COLO829 (cell line): ENCODE data around the gene NFE2L1.

ENCODE experiments used
- DNase-seq: peaks from one replicate; pipeline ENCODE4 v3.0.0; 2012; ENCODE audit warnings: low spot score

NFE2L1 gene

DNA sequence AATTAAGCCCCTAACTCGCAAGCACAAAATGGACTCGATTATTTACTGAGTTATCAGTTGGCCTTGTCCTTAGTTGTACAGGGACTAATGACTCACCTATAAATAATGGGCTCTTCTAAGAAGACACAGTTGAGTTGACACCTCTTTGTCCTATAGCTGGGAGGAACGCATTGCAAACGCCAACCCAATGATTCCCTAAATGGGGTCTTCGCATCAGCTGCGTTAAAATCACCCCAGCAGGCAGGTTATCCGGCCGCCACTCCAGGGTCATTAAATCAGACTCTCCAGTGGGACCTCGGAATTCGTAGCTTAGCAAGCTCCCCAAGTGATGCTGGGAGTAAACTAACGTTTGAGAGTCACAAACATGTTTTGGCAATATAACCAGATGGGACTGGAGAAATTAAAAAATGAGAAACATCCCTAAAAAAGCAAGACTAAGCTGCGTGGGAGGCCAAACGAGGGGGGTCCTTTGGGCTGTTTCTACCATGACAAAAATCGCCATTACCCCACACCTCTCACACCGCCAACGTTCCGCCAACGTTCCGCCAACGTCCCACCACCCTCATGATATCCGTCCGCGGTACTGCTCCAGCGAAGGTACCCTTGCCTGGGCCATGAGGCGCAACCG lies 932 bp upstream of the NFE2L1 start:
- no peak for DNase-seq

DNA sequence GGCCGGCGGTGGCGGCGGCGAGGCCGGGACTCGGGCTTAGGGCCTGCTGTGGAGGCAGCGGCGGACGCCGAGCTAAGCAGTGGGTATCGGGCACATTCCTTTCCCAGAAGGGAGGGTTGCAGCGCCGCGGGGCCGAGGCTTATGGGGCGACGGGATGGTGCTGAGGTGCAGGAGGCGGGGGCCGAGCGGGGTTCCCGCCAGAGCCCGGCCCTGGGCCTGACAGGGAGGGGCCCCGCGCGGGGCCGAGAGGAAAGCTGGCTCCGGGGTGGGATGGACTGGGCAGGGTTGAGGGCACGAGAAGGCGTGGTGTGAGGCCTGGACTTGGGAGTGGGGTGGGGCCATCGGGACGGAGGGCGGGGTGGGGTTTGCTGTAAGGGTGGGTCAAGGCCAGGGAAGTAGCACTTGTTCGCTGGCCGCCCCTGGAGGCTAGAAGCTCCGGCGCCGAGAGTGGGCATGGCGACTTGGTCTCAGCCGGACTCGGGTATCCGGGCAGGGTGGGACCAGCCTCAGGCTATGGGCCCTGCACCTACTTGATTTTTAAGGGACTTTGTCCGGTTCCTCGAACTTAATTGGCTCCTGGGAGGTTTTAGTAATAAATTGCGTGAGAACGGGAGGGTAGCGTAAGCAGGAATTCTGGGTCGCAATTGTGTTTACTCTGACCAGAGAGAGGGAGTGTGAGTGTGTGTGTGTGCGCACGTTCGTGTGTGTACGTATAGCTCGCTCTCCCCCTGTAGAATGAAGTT lies 396 bp downstream of the NFE2L1 start:
- peak; percentile 75 for DNase-seq

DNA sequence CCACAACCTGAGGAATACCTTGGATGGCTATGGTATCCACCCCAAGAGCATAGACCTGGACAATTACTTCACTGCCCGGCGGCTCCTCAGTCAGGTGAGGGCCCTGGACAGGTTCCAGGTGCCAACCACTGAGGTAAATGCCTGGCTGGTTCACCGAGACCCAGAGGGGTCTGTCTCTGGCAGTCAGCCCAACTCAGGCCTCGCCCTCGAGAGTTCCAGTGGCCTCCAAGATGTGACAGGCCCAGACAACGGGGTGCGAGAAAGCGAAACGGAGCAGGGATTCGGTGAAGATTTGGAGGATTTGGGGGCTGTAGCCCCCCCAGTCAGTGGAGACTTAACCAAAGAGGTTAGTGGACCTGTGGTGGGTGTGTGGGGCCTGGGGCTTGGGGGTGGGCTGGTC lies 3.1 kb downstream of the NFE2L1 start:
- DNase-seq, result no peak

DNA sequence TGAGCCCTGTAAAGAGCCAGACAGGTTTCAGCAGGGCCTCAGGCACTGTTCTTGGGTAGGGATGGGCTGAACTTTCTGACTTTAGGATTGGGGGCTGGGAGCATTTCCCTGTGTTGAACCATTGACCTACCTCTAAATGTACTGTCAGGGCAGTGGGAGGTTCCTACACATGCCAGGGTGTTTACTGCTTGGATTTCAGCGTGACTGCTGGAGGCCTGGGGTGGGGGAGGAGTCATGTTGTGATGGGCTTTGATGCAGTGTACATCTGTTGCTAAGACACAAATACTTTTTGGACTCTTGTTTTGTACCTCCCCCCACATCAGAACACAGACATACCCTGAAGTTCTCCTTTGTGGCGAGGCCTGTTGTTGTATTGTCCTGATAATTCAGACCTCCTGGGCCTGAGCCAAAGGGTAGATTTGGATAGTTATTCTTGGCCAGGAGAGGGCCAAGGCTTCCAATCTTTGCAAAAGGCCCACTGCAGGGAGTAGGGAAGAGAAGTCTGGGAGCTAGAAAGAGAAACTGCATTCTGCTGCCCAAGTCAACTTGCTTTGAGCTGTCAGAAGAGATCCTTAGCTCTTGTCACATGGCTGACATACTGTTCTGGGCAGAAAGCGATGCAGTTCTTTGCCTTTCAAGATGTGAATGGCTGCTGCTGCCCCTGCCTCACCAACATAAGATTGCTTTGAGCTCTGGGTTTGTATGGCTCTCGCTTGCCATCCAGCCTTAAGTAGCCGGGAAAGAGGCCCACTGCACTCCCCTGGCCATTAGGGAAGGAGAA lies 3.7 kb downstream of the NFE2L1 start:
- DNase-seq, result no peak

DNA sequence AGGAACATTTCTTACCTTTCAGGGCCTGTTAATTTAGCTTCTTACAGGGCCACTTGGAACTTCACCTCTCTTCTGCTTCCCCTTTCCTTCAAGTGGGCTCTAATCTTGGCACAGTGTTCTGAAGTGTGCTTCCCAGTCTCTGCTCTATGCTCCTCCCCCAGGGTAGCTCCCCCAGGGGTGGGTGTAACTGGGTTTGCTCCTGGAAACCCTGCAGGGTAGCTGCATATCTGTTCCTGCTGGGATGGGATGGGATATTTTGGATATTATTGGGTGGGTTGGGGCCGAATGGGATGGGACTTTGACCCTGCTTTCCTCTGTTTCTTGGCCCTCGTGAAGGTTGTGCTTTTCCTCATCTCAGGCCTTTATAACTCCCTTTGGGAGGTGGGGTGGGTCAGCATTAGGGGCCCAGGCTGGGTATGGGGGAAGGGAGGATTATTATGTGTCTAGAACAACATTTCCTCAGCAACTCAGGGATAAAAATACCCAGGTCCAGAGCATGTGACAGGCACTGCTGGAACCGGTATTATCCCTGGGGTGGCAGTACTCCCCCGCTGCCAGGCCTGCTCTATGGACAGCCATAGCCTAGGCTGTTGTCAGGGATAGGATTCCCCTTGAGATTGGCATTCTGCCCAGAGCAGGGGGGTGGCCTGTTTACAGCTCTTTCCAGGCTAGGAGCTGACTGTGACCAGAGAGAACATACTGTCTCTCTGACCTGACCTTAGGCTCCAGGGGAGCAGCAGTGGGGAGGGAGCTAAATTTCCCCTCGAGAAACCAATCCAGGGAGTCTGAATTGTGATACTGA lies 5.0 kb downstream of the NFE2L1 start:
- no peak for DNase-seq

DNA sequence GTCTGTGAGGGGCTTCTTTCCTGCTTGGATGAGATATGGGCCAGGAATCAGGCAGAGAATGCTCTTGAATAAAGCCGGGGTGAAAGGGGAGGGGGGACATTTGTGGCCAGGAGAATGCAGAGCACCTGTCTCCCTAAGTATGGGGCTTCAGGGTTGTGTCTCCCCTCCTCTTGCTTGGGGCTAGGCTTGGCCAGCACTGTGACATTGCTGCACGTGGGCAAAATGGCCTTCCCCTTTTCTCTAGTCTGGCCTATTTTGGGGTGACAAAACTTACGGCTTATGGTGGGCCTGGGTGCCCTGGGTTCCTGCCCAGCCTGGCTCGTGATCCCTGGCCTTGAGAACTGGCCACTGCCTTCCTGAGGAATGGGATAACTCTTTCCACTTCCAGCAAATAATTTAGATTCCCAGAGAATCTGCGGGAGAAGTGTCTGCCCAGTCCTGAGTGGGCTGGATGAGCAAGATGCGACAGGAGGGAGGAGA lies 5.6 kb downstream of the NFE2L1 start:
- DNase-seq, result no peak

DNA sequence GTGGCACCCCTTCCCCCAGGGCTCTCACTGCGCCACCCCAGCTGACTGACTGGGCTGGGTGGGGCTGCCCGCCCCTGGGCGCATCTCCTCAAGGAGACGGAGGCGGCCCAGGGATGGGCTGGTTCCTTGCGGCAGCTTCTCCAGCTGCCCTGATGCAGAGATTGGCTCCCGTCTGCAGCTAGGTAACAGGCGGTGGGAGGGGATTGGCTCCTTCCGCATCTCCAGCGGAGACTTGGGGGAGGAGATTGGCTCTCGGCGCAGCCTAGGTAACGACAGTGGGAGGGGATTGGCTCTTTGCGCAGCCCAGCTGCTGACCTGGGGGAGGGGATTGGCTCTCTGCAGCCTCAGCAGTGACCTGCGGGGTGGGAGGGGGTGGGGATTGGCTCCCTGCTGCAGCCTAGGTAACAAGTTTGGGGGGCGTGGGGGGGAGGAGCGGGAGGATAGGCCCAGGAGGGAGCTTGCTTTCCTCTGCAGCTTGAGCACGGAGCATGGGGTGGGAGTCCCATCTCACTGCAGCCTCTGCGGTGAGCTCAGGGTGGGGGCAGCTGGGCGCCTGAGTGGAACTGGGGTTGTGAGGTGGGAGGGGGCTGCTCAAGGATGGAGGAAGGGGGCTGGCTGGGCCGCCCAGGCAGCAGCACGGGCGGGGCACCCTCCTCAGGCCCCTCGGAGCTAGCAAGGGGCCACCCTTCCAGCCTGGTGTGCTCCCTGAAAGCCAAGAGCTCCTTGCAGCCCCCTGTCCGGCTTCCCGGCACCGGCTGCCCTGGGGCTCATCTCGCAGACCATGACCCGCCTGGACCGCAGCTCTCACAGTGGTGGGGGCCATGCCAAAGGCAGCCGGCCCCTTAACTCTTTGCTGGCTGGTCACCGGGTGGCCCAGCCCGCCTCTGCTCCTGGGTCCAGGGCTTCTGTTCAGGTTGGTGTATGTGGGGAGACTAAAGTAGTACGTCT lies 6.4 kb downstream of the NFE2L1 start:
- DNase-seq, result no peak

DNA sequence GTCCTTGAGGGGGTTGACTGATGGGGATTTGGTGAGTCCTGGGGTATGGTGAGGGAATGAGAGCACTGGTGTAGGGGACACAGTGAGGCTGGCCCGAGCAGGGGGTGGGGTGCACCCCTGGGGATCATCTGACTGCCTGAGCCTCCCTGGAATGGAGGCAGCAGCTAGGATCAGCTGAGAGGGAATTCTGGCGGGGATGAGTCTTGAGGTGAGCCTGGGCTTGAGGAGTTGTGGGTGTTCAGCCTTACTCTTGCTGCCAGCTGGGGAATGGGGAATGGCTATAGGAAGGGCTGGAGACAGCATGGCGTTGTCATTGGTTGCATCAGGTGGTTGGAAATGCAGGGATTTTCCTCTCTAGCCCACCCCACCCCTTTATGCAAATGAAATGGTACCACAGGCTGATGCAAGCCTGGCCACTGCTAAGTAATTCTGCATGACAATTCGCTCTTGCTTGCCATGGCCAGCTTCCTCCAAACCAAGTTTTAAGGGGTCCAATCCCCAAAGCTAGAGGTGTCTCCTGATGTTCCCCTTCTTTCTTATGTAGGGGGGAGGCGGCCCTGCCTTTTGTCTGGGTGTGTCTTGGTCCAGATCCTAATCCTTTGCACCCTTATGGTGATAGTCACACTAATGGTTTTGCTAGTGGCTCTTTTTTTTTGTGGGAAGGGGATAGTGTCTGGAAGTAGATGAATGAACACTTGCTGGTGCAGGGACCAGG lies 7.5 kb downstream of the NFE2L1 start:
- no peak for DNase-seq

DNA sequence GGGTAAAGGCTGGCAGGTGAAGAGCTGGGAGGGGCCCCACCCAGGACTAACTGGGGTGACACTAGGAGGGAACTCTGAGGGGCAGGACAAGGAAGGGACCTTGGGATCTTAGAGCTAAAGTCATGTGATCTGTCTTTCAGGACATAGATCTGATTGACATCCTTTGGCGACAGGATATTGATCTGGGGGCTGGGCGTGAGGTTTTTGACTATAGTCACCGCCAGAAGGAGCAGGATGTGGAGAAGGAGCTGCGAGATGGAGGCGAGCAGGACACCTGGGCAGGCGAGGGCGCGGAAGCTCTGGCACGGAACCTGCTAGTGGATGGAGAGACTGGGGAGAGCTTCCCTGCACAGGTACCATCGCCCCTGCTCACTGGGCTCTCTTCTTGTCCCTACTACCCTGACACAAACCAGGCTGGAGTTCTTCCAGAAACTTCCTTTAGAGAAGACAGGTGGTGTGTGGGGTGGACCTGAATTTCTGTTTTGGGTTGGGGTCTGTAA lies 8.1 kb downstream of the NFE2L1 start:
- DNase-seq, result no peak

DNA sequence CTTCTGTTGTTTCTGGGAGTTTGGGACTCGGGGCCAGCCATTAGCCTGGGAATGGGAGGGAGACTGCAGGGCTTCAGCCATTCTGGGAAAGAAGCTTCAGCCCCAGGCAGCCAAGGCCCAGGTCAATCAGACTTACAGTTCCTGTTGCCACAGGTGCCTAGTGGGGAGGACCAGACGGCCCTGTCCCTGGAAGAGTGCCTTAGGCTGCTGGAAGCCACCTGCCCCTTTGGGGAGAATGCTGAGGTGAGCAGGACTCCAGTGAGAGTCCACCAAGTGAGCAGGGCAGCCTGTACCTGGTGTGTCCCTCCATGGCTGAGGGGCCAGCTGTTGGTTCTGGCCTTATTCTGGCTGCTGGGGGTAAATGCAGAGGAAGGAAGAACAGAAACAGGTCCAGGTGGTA lies 8.7 kb downstream of the NFE2L1 start:
- DNase-seq, result no peak

DNA sequence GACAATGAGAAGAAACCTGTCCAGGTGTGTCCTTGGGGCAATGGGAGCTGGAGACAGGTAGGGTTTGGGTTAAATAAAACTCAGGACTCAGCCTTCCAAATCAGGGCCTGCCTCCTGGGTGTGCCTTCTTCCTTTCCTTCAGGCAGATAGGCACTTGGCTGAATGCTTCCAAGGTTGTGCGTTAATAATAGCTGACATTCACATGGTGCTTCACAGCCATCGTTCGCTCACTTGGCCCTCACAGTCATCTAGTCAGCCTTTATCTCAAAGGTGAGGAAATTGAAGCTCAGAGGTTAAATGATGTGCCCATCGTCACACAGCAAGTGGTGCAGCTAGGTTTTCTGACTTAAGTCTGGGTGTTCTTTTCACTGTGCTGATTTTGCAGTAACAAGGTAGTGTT lies 9.5 kb downstream of the NFE2L1 start:
- DNase-seq, result no peak

DNA sequence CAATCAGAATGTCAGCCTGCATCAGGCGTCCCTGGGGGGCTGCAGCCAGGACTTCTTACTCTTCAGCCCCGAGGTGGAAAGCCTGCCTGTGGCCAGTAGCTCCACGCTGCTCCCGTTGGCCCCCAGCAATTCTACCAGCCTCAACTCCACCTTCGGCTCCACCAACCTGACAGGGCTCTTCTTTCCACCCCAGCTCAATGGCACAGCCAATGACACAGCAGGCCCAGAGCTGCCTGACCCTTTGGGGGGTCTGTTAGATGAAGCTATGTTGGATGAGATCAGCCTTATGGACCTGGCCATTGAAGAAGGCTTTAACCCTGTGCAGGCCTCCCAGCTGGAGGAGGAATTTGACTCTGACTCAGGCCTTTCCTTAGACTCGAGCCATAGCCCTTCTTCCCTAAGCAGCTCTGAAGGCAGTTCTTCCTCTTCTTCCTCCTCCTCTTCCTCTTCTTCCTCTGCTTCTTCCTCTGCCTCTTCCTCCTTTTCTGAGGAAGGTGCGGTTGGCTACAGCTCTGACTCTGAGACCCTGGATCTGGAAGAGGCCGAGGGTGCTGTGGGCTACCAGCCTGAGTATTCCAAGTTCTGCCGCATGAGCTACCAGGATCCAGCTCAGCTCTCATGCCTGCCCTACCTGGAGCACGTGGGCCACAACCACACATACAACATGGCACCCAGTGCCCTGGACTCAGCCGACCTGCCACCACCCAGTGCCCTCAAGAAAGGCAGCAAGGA lies 10.4 kb downstream of the NFE2L1 start:
- DNase-seq, result no peak

DNA sequence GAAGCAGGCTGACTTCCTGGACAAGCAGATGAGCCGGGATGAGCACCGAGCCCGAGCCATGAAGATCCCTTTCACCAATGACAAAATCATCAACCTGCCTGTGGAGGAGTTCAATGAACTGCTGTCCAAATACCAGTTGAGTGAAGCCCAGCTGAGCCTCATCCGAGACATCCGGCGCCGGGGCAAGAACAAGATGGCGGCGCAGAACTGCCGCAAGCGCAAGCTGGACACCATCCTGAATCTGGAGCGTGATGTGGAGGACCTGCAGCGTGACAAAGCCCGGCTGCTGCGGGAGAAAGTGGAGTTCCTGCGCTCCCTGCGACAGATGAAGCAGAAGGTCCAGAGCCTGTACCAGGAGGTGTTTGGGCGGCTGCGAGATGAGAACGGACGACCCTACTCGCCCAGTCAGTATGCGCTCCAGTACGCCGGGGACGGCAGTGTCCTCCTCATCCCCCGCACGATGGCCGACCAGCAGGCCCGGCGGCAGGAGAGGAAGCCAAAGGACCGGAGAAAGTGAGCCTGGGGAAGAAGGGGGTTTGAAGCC lies 11.0 kb downstream of the NFE2L1 start:
- DNase-seq, result no peak

DNA sequence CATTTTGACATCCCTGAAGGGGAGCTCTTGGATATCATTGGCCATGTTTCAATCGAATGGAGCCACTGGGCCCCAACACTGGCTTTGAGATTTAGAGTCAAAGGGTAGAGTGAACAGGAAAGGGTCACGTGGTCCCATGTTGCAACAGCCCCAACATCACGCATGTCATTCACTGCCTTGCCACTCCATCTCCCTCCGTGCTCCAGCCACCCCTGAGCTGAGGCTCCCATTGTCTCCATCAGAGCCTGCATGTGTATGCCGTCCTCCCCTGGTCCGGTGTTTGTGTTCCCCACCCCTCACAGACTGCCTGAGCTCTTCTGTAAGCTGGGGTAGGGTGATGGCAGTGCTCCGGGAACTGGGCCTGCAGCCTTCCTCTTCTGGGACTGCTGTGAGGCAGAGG lies 12.1 kb downstream of the NFE2L1 start:
- no peak for DNase-seq

DNA sequence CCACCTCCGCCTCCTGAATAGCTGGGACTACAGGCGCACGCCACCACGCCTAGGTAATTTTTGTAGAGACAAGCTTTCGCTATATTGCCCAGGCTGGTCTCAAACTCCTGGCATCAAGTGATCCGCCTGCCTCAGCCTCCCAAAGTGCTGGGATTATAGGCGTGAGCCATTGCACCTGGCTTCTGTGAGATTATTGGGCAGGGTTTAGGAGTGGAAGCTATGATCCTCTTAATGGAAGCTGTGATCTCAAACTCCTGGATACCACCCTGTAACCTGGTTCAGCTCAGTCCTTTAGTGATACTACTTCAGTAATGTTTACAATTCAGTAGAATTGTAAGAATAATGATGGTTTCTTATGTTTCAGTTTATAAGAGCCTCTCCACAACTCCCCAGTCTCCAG lies 14.1 kb downstream of the NFE2L1 start:
- DNase-seq, result no peak

DNA sequence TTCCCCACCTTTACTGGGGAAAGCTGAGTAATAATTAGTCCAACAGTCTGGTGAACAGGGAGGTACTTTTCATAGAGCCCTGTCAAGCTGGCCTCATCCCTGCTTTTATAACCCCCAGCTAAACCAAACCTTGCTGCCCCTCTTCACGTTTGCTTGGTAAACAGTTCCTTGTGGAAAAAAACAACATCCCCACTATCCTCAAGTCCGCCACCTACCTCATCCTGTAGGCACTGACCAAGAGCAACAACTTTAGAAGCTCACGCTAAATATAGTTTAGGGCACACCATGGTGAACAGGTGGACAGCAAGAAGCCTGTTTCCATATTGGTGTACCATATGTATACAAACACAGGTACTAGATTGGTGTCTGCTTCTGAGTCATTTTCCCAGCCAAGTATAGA lies 16.5 kb downstream of the NFE2L1 start:
- DNase-seq, result no peak

DNA sequence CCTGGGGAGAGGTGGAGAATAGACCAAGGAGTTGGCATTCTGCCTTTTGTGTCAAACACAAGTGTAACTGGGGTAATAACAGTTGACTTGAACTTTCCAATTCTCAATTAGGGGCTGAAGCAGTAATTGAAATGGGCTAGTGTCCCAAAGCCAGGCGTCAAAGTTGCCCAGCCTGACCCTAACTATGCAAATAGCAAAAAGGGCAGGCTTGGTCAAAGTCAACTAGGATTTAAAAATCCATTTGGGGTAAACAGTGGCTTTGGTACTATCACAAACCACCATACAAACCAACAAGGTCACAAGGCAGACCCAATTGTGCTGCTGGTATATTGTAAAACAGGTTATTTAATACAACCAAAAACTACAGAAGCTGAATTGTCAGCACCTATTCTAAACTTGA lies 18.0 kb downstream of the NFE2L1 start:
- no peak for DNase-seq

DNA sequence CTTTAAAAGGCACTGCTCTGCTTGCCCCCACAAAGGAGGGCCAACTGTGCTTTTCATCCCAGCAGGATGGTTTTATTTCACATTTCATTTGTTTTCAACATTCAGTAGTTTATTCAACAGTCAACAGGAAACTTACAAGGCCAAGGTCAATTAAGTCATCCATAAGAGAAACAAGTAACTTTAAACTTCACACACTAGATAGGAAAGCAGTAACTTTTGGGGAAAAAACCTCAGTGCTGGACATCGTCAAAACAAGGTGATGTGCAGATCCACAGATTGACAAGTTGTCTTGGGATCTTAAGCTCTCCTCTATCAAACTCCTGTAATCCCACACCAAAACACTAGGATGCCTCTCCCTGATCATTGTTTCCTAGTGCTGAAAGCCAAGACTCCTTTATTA lies 18.5 kb downstream of the NFE2L1 start:
- DNase-seq, result no peak

DNA sequence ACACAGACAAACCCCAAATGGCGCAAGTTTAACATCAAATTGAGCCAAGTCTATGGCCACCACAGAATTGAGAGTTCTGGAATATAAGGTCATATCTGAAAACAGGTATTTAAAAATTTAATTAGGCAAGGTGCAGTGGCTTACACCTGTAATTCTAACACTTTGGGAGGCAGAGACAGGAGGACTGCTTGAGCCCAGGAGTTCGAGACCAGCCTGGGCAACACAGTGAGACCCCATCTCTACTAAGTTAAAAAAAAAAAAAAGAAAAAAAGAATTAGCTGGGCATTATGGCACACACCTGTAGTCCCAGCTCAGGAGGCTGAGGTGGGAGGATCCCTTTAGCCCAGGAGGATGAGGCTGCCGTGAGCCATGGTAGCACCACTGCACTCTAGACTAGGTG lies 19.1 kb downstream of the NFE2L1 start:
- no peak for DNase-seq
